GM12878 (cell line): ENCODE data around the gene CKS1B.

Experiments used
- EGR1 ChIP-seq, 2 experiments: IDR thresholded peaks; 1 replicate in 1 of 2; 2 replicates in 1 of 2; pipeline ENCODE4 v1.6.1; 2011 to 2012; ENCODE audit warnings: low read depth in 2 of 2, low read length in 2 of 2, borderline replicate concordance in 1 of 2, mild to moderate bottlenecking in 1 of 2, moderate library complexity in 1 of 2
- EP300 ChIP-seq, 2 experiments: fragments of 150-350 bp in 1 of 2; IDR thresholded peaks; 2 replicates each; pipeline ENCODE4 v1.6.1; 2011 to 2012; ENCODE audit warnings: low read depth in 2 of 2, low read length in 2 of 2, borderline replicate concordance in 1 of 2, improper control_type of control experiment in 1 of 2, inconsistent platforms in 1 of 2; ENCODE audit not compliant: control insufficient read depth in 1 of 2
- IRF4 ChIP-seq: IDR thresholded peaks from 2 replicates; pipeline ENCODE4 v1.6.1; 2011; ENCODE audit warnings: low read depth, low read length
- KAT2A ChIP-seq: conservative IDR thresholded peaks from 2 replicates; pipeline ENCODE4 v1.6.1; 2011; ENCODE audit warnings: low read depth, low read length; ENCODE audit not compliant: control insufficient read depth
- POLR2AphosphoS5 ChIP-seq: IDR thresholded peaks from 2 replicates; pipeline ENCODE4 v1.6.1; 2011; ENCODE audit warnings: mild to moderate bottlenecking, low read length, inconsistent platforms
- SUPT20H ChIP-seq: IDR thresholded peaks from 2 replicates; pipeline ENCODE4 v1.6.1; 2011; ENCODE audit warnings: low read depth, mild to moderate bottlenecking, low read length, moderate library complexity, borderline replicate concordance; ENCODE audit not compliant: control insufficient read depth
- TARDBP ChIP-seq: IDR thresholded peaks from 2 replicates; pipeline ENCODE4 v1.6.1; 2016; ENCODE audit warnings: borderline replicate concordance
- TF ChIP-seq, protein P1 (sequence below), 3 experiments: IDR thresholded peaks in 2 of 3; conservative IDR thresholded peaks in 1 of 3; 2 replicates each; pipeline ENCODE4 v1.5.1; 2011; ENCODE audit warnings: low read depth in 3 of 3, low read length in 3 of 3, mild to moderate bottlenecking in 3 of 3, control low read depth in 2 of 3, moderate library complexity in 2 of 3, inconsistent platforms in 1 of 3, mixed read lengths in 1 of 3; ENCODE audit not compliant: control insufficient read depth in 2 of 3, insufficient read depth in 1 of 3; ENCODE audit errors: extremely low read depth in 1 of 3
- TF ChIP-seq, protein P2 (sequence below): fragments of 450-650 bp; formaldehyde crosslinking; IDR thresholded peaks from 2 replicates; pipeline ENCODE4 v1.5.0; 2022; ENCODE audit warnings: mild to moderate bottlenecking, missing genetic modification characterization
- TF ChIP-seq, protein P3 (sequence below): IDR thresholded peaks from 2 replicates; pipeline ENCODE4 v1.6.1; 2012; ENCODE audit warnings: low read depth, low read length, improper control_type of control experiment

DNA sequence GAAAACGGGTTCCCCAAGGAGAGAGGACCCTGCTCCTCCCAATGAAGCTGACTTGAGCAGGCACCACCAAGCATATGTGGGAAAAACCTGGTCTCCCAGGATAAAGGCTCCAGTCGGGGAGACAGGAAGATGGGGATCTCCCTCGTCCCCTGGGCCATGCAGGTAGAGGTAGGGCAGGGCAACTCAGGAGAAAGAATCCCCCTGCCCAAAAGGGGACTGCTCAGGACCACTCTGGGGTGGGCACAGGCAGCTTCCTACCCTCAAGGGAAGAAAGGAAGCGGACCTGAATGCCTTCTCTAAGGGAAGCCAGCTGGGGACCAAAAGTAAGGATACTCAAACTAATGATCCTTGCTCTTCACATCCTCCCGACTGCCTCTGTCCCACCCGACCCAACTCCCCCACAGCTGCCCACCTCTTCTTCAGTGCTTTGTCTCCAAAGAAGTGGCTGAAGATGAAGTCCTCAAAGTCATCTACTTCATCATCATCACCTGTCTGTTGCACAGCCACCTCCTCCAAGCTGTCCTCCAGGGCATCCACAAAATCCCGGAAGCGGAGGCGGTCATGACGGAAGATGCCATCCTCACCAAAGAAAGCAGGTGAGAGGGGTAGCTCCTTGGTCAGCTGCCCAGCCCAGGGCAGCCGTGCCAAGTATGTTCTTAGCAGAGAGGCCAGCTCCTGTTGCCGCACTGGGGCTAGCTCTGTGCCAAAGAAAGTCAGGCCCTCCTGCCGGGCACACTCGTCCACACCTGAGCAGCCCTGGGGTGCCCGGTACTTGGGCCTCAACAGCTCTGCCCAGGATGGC lies 29.1 kb upstream of the CKS1B start:
- TF ChIP-seq, protein P1, sequence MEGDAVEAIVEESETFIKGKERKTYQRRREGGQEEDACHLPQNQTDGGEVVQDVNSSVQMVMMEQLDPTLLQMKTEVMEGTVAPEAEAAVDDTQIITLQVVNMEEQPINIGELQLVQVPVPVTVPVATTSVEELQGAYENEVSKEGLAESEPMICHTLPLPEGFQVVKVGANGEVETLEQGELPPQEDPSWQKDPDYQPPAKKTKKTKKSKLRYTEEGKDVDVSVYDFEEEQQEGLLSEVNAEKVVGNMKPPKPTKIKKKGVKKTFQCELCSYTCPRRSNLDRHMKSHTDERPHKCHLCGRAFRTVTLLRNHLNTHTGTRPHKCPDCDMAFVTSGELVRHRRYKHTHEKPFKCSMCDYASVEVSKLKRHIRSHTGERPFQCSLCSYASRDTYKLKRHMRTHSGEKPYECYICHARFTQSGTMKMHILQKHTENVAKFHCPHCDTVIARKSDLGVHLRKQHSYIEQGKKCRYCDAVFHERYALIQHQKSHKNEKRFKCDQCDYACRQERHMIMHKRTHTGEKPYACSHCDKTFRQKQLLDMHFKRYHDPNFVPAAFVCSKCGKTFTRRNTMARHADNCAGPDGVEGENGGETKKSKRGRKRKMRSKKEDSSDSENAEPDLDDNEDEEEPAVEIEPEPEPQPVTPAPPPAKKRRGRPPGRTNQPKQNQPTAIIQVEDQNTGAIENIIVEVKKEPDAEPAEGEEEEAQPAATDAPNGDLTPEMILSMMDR (IDR thresholded peaks at IDR 0.05 in 2 of 3, conservative IDR thresholded peaks at IDR 0.05 in 1 of 3; ENCODE audit: control insufficient read depth in 2 of 3, extremely low read depth in 1 of 3, insufficient read depth in 1 of 3, low read depth in 3 of 3, low read length in 3 of 3), result no peak
- TF ChIP-seq EP300 (IDR thresholded peaks at IDR 0.05; ENCODE audit: borderline replicate concordance in 1 of 2, control insufficient read depth in 1 of 2, low read depth in 2 of 2, low read length in 2 of 2), result no peak
- TF ChIP-seq SUPT20H, result no peak
- TF ChIP-seq, protein P2, sequence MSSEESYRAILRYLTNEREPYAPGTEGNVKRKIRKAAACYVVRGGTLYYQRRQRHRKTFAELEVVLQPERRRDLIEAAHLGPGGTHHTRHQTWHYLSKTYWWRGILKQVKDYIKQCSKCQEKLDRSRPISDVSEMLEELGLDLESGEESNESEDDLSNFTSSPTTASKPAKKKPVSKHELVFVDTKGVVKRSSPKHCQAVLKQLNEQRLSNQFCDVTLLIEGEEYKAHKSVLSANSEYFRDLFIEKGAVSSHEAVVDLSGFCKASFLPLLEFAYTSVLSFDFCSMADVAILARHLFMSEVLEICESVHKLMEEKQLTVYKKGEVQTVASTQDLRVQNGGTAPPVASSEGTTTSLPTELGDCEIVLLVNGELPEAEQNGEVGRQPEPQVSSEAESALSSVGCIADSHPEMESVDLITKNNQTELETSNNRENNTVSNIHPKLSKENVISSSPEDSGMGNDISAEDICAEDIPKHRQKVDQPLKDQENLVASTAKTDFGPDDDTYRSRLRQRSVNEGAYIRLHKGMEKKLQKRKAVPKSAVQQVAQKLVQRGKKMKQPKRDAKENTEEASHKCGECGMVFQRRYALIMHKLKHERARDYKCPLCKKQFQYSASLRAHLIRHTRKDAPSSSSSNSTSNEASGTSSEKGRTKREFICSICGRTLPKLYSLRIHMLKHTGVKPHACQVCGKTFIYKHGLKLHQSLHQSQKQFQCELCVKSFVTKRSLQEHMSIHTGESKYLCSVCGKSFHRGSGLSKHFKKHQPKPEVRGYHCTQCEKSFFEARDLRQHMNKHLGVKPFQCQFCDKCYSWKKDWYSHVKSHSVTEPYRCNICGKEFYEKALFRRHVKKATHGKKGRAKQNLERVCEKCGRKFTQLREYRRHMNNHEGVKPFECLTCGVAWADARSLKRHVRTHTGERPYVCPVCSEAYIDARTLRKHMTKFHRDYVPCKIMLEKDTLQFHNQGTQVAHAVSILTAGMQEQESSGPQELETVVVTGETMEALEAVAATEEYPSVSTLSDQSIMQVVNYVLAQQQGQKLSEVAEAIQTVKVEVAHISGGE (CRISPR knock-in tag), result no peak
- TF ChIP-seq IRF4, result no peak
- TF ChIP-seq EGR1 (IDR thresholded peaks at IDR 0.05; ENCODE audit: borderline replicate concordance in 1 of 2, low read depth in 2 of 2, low read length in 2 of 2), result no peak
- TF ChIP-seq, protein P3, sequence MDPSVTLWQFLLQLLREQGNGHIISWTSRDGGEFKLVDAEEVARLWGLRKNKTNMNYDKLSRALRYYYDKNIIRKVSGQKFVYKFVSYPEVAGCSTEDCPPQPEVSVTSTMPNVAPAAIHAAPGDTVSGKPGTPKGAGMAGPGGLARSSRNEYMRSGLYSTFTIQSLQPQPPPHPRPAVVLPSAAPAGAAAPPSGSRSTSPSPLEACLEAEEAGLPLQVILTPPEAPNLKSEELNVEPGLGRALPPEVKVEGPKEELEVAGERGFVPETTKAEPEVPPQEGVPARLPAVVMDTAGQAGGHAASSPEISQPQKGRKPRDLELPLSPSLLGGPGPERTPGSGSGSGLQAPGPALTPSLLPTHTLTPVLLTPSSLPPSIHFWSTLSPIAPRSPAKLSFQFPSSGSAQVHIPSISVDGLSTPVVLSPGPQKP, result no peak
- TF ChIP-seq TARDBP, result no peak
- TF ChIP-seq KAT2A, result no peak
- TF ChIP-seq POLR2AphosphoS5, result no peak
